ENCODE results near the gene UFL1.
A peak's percentile ranks its signal among the peaks of the same experiment; 100 is the strongest.
"Not testable (repeated sequence)": the region's sequence is repeated elsewhere in the genome, so short reads cannot be mapped to it uniquely, and the experiment has no call there.

The UFL1 gene

DNA sequence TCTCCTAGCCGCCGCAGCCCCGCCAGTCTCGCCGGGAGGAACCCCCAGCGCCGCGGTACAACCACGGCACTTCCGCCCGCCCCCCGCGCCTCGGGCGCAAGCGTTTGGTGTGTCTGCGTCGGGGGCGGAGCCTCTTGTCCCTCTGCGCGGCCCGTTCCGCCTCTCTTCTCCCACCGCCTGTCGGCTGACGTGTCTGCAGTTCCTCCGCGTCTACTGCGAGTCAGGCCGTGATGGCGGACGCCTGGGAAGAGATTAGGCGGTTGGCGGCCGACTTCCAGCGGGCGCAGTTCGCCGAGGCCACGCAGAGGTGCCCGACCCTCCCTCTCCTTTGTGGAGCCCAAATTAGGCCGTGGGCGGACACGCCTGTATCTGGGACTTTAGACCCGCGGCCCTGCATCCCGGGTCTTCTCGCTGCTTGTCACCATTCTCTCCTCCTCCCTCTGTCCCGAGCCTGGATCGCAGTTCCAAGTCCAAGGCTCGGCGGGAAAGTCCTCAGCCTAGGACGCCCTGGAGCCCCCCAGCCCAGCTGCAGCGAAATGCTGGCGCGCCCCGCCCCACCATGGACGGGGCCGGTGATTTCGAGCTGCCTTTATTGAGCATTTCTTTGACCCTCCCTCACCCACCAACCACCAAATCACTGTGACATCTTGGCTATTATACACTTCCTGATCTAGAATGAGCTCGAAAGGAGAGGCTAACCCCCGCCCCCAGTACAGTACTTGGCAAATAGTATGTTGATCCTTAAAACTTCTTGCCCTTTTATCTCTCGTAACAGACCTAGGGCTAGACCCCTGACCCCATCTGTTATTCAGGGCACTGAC lies at the start of gene UFL1:
UFL1 (plus strand) TSS at position 163 of the 821 bp plus-strand sequence; CDS start at position 231, 68 bp downstream.
- DNase-seq = peak; percentile 93

- DNase-seq = not testable (repeated sequence)
These were observed 49.3 kb upstream of the UFL1 start for GRCh38 chr6:96472291-96472690.

DNA sequence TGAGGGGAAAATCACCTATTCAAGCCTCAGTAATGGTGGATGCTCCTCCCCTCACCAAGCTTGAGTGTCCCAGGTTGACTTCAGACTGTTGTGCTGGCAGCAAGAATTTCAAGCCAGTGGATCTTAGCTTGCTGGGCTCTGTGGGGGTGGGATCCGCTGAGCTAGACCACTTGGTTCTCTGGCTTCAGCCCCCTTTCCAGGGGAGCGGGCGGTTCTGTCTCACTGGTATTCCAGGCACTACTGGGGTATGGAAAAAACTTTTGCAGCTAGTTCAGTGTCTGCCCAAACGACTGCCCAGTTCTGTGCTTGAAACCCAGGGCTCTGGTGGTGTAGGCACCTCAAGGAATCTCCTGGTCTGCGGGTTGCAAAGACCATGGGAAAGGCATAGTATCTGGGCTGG lies 42.9 kb upstream of the UFL1 start:
- no peak for DNase-seq

- DNase-seq = no peak
These were observed 29.7 kb upstream of the UFL1 start for GRCh38 chr6:96491926-96492325.

GRCh38 chr6:96499781-96500180 lies 21.8 kb upstream of the UFL1 start:
- DNase-seq = no peak

- DNase-seq = no peak
These were observed 18.7 kb upstream of the UFL1 start for GRCh38 chr6:96502915-96503314.

DNA sequence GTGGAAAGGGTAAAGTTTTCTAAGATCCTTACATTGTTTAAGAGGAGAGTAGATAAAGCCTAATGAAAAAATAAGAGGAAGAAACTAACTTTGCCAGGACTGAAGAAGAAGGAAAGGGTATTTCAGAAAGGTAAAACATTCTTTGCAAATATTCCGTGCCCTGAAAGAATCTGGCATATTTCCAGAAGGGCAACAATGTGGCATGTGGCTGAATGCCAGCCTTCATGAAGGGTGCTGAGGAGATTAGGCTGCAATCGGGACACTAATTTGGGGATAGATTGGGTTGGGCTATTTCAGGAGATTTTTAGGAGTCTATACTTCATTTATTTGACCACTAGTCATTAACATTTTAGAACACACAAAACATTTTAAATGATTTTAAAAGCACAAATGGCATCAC lies 16.2 kb upstream of the UFL1 start:
- DNase-seq = no peak

DNA sequence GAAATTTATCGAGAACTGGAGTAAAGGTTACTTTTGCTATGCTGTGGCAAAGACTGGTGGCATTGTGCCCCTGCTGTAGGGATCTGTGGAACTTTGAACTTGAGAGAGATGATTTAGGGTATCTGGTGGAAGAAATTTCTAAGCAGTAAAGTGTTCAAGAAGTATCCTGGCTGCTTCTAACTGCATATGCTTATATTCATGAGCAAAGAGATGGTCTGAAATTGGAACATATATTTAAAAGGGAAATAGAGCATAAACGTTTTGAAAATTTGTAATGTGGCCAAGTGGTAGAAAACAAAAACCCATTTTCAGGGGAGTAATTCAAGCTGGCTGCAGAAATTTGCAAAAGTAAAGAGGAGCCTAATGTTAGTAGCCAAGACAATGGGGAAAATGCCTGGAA lies 12.3 kb upstream of the UFL1 start:
- no peak for DNase-seq

DNA sequence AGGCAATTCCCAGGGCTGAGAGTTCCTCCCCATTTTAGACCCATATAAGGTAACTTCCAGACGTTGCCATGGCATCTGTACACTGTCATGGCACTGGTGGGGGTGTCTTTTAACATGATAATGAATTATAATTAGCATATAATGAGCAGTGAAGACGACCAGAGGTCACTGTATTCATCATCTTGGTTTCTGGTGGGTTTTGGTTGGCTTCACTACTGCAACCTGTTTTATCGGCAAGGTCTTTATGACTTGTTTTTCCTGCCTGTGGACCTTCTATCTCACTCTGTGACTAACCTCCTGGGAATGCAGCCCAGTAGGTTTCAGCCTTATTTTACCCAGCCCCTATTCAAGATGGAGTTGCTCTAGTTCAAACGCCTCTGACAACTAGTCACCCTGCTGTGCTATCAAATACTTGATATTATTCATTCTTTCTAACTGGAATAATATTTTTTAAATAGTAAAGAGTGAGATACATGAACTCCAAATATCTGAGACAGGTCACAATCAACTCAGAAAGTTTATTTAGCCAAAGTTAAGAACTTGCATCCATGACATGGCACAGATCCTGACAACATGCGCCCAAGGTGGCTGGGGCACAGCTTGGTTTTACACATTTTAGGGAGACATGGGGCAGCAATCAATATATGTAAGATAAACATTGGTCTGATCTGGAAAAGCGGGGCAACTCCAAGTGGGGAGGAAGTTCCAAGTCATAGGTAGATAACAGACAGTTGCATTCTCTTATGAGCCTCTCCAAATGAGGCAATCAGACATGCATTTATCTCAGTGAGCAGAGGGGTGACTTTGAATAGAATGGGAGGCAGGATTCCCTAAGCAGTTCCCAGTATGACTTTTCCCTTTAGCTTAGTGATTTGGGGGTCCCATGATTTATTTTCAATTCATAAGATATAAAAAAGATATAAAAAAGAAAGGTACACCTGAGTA lies 1.2 kb upstream of the UFL1 start:
- no peak for DNase-seq

GRCh38 chr6:96521306-96521643 lies 331 bp upstream of the UFL1 start:
- no peak for DNase-seq

DNA sequence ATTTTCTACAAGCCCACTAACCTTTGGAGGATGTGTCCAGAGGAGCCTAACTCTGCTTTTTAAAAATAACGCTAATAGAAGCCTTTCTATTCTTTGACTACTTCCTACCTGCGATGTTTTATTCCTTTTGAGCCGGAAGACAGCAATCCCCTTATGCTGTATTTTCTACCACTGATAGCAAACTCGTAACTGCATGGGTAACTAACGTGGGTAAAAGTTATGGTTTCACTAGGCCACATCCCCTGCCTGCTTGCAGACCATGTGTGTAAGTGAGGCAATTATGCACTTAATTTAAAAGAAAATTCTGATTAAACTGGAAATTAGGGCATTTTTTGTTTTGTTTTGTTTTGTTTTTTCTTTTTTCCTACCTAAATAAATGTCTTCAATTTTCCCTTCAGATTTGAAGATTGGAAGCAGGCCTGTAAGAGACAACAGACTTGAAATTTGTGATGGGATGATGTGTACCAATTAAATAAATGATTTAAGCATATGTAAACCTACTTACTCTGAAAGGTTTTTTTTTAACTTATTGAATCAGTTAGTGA lies 931 bp downstream of the UFL1 start:
- DNase-seq = no peak

DNA sequence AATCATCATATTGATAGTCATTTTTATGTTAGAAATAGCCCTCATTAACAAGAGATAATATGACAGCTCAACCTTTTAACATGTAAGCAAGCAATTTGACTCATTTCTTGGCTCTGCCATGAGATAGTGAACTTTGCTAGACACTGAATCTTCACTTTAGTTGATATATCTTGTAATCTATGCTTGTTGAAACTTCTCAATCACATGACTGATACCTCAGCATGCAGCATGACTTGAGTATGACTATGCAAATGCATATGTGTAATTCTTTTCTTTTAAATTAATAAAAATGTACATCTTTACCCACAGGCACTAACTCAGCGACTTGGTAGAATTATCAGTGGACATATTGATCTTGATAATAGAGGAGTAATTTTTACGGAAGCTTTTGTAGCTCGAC lies 6.6 kb downstream of the UFL1 start:
- no peak for DNase-seq

DNA sequence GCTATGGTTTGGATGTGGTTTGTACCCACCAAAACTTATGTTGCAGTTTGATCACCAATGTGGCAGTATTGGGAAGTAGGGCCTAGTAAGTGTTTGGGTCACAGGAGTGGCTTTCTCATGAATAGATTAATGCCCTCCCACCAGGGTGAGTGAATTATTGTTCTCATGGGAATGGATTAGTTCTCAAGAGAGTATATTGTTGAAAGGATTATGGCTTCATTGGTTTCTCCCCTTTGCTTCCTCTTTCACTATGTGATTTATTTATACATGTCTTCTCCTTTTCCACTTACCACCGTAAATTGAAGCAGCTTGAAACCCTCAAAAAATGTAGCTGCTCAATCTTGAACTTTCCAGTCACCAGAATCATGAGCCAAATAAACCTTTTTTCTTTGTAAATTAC lies 10.8 kb downstream of the UFL1 start:
- DNase-seq = no peak

DNA sequence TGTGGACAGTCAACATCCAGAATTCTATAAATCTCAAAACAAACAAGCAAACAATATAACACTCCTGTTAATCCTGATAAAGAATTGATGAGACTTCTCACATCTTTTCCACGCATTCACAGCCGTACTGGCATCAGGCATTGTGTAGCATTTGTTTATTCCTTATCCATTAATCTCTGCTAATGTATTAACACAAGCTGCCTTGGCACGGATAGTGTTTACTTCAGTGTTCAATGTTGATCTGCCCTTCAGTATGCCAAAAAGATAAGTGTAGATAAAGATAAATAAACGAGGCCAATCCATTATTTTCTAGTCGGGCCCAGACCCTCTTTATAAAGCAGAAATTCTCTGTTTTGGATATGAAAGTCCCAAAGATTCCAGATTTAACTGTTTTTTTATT lies 16.1 kb downstream of the UFL1 start:
- no peak for DNase-seq

GRCh38 chr6:96542702-96543101 lies 21.1 kb downstream of the UFL1 start:
- DNase-seq = peak; percentile 26

GRCh38 chr6:96545882-96546281 lies 24.3 kb downstream of the UFL1 start:
- no peak for DNase-seq

DNA sequence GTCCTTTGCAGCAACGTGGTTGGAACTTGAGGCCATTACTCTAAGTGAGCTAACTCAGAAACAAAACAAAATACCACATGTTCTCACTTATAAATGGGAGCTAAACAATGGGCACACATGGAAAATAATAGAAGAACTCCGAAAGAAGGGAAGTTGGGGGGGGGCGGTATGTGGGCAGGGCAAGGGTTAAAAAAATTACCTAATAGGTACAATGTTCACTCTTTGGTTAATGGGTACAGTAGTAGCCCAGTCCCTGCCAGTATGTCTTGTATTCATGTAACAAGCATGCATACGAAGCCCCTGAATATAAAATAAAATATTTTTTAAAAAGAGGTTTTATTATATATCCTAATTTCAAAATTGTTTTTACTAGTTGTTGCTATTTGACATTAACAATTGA lies 26.0 kb downstream of the UFL1 start:
- no peak for DNase-seq

DNA sequence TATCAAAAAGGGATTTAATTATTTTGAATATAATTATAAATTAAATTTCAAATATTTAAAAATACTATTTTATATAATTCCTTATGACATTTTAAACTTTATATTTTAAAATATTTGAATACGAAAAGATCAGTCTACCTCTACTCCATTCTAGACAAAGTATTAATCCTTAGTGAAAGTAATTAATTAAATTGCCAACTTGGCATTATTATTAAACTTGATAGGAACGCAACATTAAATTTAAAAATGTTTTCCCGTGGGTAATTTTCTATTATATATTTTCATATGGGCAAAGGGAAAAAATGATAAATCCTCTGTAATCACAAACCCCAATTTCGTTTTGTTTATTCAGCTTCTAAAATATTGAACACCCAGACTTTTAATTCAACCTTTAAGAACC lies 33.0 kb downstream of the UFL1 start:
- DNase-seq = no peak

- not testable (repeated sequence) for DNase-seq
These were observed 38.1 kb downstream of the UFL1 start for GRCh38 chr6:96559740-96560139.

- DNase-seq = no peak
These were observed 41.3 kb downstream of the UFL1 start, which contains the start of gene FHL5 for GRCh38 chr6:96562886-96563285. FHL5 (plus strand) TSS chr6:96563128; CDS start chr6:96603614, 40,486 bp downstream.

GRCh38 chr6:96563853-96564252 lies 42.2 kb downstream of the UFL1 start:
- DNase-seq = no peak

- no peak for DNase-seq
These were observed 48.4 kb downstream of the UFL1 start for GRCh38 chr6:96570053-96570452.

DNA sequence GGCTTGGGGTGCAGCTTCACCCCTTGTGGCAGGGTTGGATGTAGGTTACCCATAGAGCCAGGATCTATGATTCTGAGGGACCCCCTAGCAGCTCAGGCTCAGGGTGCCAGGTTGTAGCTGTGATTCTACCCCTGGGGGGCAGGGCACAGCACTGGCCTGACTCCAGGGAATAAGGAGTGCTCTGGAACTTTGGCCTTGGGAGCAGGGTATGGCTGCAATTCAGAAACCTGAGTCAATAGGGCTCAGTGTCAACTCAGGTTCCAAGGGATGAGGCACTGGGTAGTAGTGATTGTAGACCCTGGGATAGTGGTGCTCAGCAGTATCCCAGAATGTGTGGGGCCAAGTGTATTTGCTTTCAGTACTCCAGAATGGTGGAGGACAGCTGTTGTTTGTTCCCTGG lies 49.9 kb downstream of the UFL1 start:
- DNase-seq = no peak

DNA sequence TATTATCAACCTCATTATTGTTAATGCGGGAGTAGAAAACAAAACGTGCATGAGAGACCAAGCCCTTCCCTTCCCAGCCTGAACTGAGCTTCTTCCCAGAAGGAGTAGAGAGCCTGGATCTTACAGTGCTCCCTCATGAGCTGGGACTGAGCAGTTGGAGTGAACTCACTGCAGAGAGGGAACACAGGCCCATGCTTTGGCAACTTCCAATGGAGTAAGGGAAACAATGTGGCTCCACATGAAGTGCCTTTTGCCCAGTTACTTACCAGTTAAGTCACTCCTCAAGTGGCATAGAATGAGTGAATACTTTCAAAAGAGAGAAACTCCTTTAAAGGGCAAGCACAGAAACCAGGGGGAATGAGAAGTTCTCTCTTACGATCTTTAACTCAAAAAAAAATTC lies 53.8 kb downstream of the UFL1 start:
- DNase-seq = no peak
